HepG2 (cell line): ENCODE results near the gene OBP2A. TPM values are rescaled to one million over a fixed set of nuclear protein-coding genes. Genes with fewer than 3 reads are reported as not detected.
A peak's percentile ranks its signal among the peaks of the same experiment; 100 is the strongest.

ENCODE experiments used
- ARNT ChIP-seq: fragments of 450-650 bp; IDR thresholded peaks from 2 replicates; pipeline ENCODE4 v1.6.1; 2017
- CBX5 ChIP-seq: sonication (generic); formaldehyde crosslinking; IDR thresholded peaks from 2 replicates; pipeline ENCODE4 v1.4.0; 2020; ENCODE audit warnings: missing genetic modification reagents, borderline replicate concordance
- DNMT3B ChIP-seq: conservative IDR thresholded peaks from 2 replicates; pipeline ENCODE4 v1.6.1; 2016; ENCODE audit warnings: missing biosample characterization, control low read depth
- EED ChIP-seq: sonication (generic); formaldehyde crosslinking; IDR thresholded peaks from 2 replicates; pipeline ENCODE4 v1.5.0; 2020; ENCODE audit warnings: mild to moderate bottlenecking, missing genetic modification reagents
- EP300 ChIP-seq, 3 experiments: sonication (generic) in 1 of 3; formaldehyde crosslinking in 1 of 3; IDR thresholded peaks; 2 replicates each; pipeline versions ENCODE4 v1.5.1 to v1.6.1; 2011 to 2020; ENCODE audit warnings: low read depth in 2 of 3, low read length in 2 of 3, borderline replicate concordance in 1 of 3, improper control_type of control experiment in 1 of 3, mild to moderate bottlenecking in 1 of 3, missing genetic modification reagents in 1 of 3, moderate library complexity in 1 of 3
- FLYWCH1 ChIP-seq: sonication (generic); formaldehyde crosslinking; IDR thresholded peaks from 2 replicates; pipeline ENCODE4 v1.8.1; 2023; ENCODE audit warnings: mild to moderate bottlenecking, missing genetic modification reagents
- FOXA1 ChIP-seq, 2 experiments: fragments of 450-650 bp in 1 of 2; sonication (generic) in 1 of 2; formaldehyde crosslinking in 1 of 2; IDR thresholded peaks; 2 replicates each; pipeline versions ENCODE4 v1.4.0 to v1.6.1; 2016 to 2020; ENCODE audit warnings: missing genetic modification reagents in 1 of 2
- JUND ChIP-seq: sonication (generic); formaldehyde crosslinking; IDR thresholded peaks from 2 replicates; pipeline ENCODE4 v1.8.0; 2022; ENCODE audit warnings: mild to moderate bottlenecking, missing genetic modification reagents
- MED13 ChIP-seq: sonication (generic); formaldehyde crosslinking; IDR thresholded peaks from 2 replicates; pipeline ENCODE4 v1.5.0; 2020; ENCODE audit warnings: missing genetic modification reagents
- RFX1 ChIP-seq: fragments of 450-650 bp; IDR thresholded peaks from 2 replicates; pipeline ENCODE4 v1.6.1; 2017
- SIX4 ChIP-seq: sonication (generic); formaldehyde crosslinking; IDR thresholded peaks from 2 replicates; pipeline ENCODE4 v1.4.0; 2020; ENCODE audit warnings: missing genetic modification reagents
- TARDBP ChIP-seq: sonication (generic); formaldehyde crosslinking; IDR thresholded peaks from 2 replicates; pipeline ENCODE4 v1.8.0; 2022; ENCODE audit warnings: mild to moderate bottlenecking, missing genetic modification reagents
- U2AF1 ChIP-seq: fragments of 200-400 bp; formaldehyde crosslinking; optimal IDR thresholded peaks from 2 replicates; pipeline ENCODE3; 2017; ENCODE audit warnings: mild to moderate bottlenecking, low read depth, low read length
- ZFP36 ChIP-seq: fragments of 150-350 bp; IDR thresholded peaks from 2 replicates; pipeline ENCODE4 v1.6.1; 2018; ENCODE audit warnings: borderline replicate concordance, low read length, low read depth; ENCODE audit not compliant: partially characterized antibody
- ZFP82 ChIP-seq: sonication (generic); formaldehyde crosslinking; IDR thresholded peaks from 2 replicates; pipeline ENCODE4 v1.5.1; 2020; ENCODE audit warnings: mild to moderate bottlenecking, missing genetic modification reagents, borderline replicate concordance
- ZFX ChIP-seq: sonication (generic); formaldehyde crosslinking; IDR thresholded peaks from 2 replicates; pipeline ENCODE4 v1.4.0; 2020; ENCODE audit warnings: mild to moderate bottlenecking, low read depth, missing genetic modification reagents, moderate library complexity
- ZNF3 ChIP-seq: IDR thresholded peaks from 2 replicates; pipeline ENCODE4 v1.7.0; 2017; ENCODE audit warnings: inconsistent platforms
- ZNF562 ChIP-seq: sonication (generic); formaldehyde crosslinking; IDR thresholded peaks from 2 replicates; pipeline ENCODE4 v1.8.0; 2022; ENCODE audit warnings: missing genetic modification reagents, borderline replicate concordance
- ZNF580 ChIP-seq: IDR thresholded peaks from 2 replicates; pipeline ENCODE4 v1.6.1; 2016; ENCODE audit warnings: low read depth, borderline replicate concordance
- ZNF709 ChIP-seq: sonication (generic); formaldehyde crosslinking; IDR thresholded peaks from 2 replicates; pipeline ENCODE4 v1.5.0; 2020; ENCODE audit warnings: mild to moderate bottlenecking, missing genetic modification reagents
- polyA plus RNA-seq, 8 experiments: library from polyadenylated mRNA; depleted of rRNA in 3 of 8; stranded (reverse) in 7 of 8; unstranded in 1 of 8; fragments of >200 nt; fragmentation: Illumina TruSeq in 4 of 8; extraction: Trizol in 4 of 8; gene quantifications; 2 replicates each; pipeline versions ENCODE4 v1.2.1 to v1.2.3, GENCODE V29; 2011 to 2016; ENCODE audit warnings: low read depth in 4 of 8, missing spikeins in 1 of 8, mixed read lengths in 1 of 8; ENCODE audit not compliant: insufficient read depth in 1 of 8
- total RNA-seq, 5 experiments: library from RNA; depleted of rRNA; stranded (reverse); fragments of >200 nt; fragmentation: Illumina TruSeq; extraction: Trizol; gene quantifications; 2 replicates each; pipeline ENCODE4 v1.2.3, GENCODE V29; 2016; ENCODE audit warnings: low read depth in 1 of 5
- TF ChIP-seq, protein P1 (sequence below): sonication (generic); formaldehyde crosslinking; IDR thresholded peaks from 2 replicates; pipeline ENCODE4 v1.4.0; 2020; ENCODE audit warnings: missing genetic modification reagents
- TF ChIP-seq, protein P2 (sequence below): sonication (generic); formaldehyde crosslinking; IDR thresholded peaks from 2 replicates; pipeline ENCODE4 v1.8.0; 2022; ENCODE audit warnings: mild to moderate bottlenecking, missing genetic modification reagents; ENCODE audit not compliant: insufficient replicate concordance

The OBP2A gene
- total and polyA plus RNA-seq, 2 of the 13 experiments (the other 11 are each of a cell fraction or from before 2014, with no cell fraction given): 0.32 TPM; not detected in 1

- no peak for TF ChIP-seq CBX5
- TF ChIP-seq DNMT3B (CRISPR knock-in tag): no peak
- no peak for TF ChIP-seq ZNF709 (CRISPR knock-in tag)
- no peak for TF ChIP-seq FLYWCH1 (CRISPR knock-in tag)
- peak; percentile 56; the same call in 1 of the 2 replicates for TF ChIP-seq JUND (CRISPR knock-in tag)
- TF ChIP-seq ZNF3 (CRISPR knock-in tag): no peak
- TF ChIP-seq EP300 (IDR thresholded peaks at IDR 0.05; ENCODE audit: low read depth in 2 of 2, low read length in 2 of 2): no peak
- no peak for TF ChIP-seq EP300 (CRISPR knock-in tag; IDR thresholded peaks at IDR 0.05; ENCODE audit: borderline replicate concordance)
- TF ChIP-seq, protein P1, sequence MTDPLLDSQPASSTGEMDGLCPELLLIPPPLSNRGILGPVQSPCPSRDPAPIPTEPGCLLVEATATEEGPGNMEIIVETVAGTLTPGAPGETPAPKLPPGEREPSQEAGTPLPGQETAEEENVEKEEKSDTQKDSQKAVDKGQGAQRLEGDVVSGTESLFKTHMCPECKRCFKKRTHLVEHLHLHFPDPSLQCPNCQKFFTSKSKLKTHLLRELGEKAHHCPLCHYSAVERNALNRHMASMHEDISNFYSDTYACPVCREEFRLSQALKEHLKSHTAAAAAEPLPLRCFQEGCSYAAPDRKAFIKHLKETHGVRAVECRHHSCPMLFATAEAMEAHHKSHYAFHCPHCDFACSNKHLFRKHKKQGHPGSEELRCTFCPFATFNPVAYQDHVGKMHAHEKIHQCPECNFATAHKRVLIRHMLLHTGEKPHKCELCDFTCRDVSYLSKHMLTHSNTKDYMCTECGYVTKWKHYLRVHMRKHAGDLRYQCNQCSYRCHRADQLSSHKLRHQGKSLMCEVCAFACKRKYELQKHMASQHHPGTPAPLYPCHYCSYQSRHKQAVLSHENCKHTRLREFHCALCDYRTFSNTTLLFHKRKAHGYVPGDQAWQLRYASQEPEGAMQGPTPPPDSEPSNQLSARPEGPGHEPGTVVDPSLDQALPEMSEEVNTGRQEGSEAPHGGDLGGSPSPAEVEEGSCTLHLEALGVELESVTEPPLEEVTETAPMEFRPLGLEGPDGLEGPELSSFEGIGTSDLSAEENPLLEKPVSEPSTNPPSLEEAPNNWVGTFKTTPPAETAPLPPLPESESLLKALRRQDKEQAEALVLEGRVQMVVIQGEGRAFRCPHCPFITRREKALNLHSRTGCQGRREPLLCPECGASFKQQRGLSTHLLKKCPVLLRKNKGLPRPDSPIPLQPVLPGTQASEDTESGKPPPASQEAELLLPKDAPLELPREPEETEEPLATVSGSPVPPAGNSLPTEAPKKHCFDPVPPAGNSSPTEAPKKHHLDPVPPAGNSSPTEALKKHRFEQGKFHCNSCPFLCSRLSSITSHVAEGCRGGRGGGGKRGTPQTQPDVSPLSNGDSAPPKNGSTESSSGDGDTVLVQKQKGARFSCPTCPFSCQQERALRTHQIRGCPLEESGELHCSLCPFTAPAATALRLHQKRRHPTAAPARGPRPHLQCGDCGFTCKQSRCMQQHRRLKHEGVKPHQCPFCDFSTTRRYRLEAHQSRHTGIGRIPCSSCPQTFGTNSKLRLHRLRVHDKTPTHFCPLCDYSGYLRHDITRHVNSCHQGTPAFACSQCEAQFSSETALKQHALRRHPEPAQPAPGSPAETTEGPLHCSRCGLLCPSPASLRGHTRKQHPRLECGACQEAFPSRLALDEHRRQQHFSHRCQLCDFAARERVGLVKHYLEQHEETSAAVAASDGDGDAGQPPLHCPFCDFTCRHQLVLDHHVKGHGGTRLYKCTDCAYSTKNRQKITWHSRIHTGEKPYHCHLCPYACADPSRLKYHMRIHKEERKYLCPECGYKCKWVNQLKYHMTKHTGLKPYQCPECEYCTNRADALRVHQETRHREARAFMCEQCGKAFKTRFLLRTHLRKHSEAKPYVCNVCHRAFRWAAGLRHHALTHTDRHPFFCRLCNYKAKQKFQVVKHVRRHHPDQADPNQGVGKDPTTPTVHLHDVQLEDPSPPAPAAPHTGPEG (CRISPR knock-in tag): no peak
- TF ChIP-seq, protein P2, sequence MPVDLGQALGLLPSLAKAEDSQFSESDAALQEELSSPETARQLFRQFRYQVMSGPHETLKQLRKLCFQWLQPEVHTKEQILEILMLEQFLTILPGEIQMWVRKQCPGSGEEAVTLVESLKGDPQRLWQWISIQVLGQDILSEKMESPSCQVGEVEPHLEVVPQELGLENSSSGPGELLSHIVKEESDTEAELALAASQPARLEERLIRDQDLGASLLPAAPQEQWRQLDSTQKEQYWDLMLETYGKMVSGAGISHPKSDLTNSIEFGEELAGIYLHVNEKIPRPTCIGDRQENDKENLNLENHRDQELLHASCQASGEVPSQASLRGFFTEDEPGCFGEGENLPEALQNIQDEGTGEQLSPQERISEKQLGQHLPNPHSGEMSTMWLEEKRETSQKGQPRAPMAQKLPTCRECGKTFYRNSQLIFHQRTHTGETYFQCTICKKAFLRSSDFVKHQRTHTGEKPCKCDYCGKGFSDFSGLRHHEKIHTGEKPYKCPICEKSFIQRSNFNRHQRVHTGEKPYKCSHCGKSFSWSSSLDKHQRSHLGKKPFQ: no peak
- TF ChIP-seq ZNF580 (CRISPR knock-in tag): no peak
- no peak for TF ChIP-seq ZNF562 (CRISPR knock-in tag)
- TF ChIP-seq U2AF1: no peak
- TF ChIP-seq MED13 (CRISPR knock-in tag): no peak
- TF ChIP-seq ZFX (CRISPR knock-in tag): no peak; the same call in 1 of the 2 replicates
- no peak for TF ChIP-seq ZFP36
- TF ChIP-seq FOXA1 (IDR thresholded peaks at IDR 0.05): no peak
- TF ChIP-seq FOXA1 (CRISPR knock-in tag; IDR thresholded peaks at IDR 0.05): no peak; the same call in 1 of the 2 replicates
- TF ChIP-seq ARNT: no peak
- peak; percentile 92 for TF ChIP-seq RFX1
- peak; percentile 48; the same call in 1 of the 2 replicates for TF ChIP-seq TARDBP (CRISPR knock-in tag)
- no peak for TF ChIP-seq SIX4
- no peak for TF ChIP-seq ZFP82 (CRISPR knock-in tag)
- TF ChIP-seq EED: no peak
Measured at GRCh38 chr9:135499326-135500070, 46.4 kb upstream of the OBP2A start (continued).
